ENCODE data around the gene RETN. TPM values are rescaled to one million over a fixed set of nuclear protein-coding genes. Genes with fewer than 3 reads are reported as not detected.
A peak's percentile ranks its signal among the peaks of the same experiment; 100 is the strongest.

The RETN gene
- total RNA-seq, 2 experiments from 2014 or later, result not detected

DNA sequence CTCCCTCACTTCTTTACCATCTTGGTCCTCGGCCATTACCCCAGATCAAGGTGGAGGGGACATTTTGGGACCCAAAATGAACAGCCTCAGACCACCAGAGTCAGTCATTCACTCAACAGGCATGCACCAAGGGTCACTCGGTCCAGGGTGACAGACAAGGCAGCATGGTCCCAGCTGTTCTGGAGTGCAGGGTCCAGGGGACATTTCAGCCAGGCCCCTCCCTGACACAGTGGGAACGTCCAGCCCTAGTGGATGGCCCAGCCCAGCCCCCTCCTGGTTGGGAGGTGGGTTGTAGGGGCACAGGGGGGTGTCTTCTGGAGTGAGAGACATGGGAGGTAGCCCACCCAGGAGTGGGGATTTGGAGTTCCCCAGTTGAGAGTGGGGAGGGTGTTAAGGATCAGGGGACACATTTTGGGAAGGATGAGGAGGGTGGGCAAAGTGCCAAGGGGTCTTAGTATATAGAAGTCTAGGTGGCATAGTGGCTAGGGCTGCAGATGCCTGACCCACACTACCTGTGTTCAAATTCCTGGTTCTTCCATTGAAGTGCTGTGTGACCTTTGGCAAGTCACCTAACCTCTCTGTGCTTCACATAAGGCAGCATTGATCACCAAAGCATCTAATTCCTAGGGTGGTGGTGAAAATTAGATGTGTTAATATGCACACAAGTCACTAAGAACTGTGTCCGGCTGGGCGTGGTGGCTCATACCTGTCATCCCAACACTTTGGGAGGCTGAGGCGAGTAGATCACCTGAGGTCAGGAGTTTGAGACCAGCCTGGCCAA, 35.6 kb downstream of the RETN start:
- ATAC-seq, result no peak
- Mint-ChIP-seq H3K4me1 (peaks cover 21% of the 10 kb centered on the region), H3K27me3 (peaks cover 17% of the 10 kb centered on the region), H3K9me3 (ENCODE audit: low read depth) (no peaks in the 10 kb centered on the region), H3K27ac (no peak overlapping the region), H3K4me3 (no peak overlapping the region), H3K36me3 (no peaks in the 10 kb centered on the region)
- no peak for DNase-seq
- CTCF ChIA-PET, result interaction anchor here (1.3 kb wide), 1 partner anchor 24 kb away, joined by 8 read pairs; the partner anchor contains the start of gene TRAPPC5

DNA sequence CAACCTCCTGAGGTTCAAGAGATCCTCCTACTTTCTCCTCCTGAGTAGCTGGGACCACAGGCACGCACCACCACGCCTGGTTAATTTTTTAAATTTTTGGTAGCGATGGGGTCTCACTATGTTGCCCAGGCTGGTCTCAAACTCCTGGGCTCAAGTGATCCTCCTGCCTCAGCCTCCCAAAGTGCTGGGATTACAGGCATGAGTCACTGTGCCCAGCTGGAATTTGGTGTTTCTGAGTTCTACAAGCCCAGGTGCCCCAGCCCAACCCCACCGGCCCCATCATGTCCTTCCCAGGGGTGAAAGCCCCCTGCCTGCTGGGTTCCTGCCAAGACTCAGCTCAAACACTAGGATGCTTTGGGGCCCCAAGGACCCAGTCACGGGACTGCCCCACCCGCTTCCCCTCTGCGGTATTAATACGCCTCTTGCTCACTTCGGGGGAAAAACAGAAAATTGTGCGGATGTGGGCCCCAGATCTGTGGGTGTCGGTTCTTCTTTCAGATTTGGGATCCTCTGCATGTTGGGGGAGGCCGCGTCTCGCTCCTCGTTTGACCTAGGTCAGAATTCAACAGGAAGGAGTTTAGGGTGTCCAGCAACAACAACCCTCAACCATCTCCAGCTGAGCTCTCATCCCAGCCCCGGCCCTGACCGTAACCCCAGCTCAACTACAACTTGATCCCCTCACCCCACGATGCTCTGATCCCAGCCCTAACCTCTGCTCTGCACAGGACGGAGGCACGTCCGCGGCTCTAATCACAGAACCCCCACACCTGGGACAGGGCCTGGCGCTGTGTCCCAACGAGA, 36.7 kb downstream of the RETN start:
- CTCF ChIA-PET, result interaction anchor here (1.3 kb wide), 1 partner anchor 25 kb away, joined by 8 read pairs; the partner anchor contains the start of gene TRAPPC5
- H3K4me3 Mint-ChIP-seq, result peak overlapping the region; percentile 49
- H3K4me1 Mint-ChIP-seq, result peaks cover 19% of the 10 kb centered on the region
- H3K9me3 Mint-ChIP-seq (ENCODE audit: low read depth), result no peaks in the 10 kb centered on the region
- ATAC-seq (peak; percentile 89), DNase-seq (peak; percentile 87)
- H3K36me3 Mint-ChIP-seq, result no peaks in the 10 kb centered on the region
- peak overlapping the region; percentile 83 for H3K27ac Mint-ChIP-seq
- peaks cover 13% of the 10 kb centered on the region for H3K27me3 Mint-ChIP-seq

DNA sequence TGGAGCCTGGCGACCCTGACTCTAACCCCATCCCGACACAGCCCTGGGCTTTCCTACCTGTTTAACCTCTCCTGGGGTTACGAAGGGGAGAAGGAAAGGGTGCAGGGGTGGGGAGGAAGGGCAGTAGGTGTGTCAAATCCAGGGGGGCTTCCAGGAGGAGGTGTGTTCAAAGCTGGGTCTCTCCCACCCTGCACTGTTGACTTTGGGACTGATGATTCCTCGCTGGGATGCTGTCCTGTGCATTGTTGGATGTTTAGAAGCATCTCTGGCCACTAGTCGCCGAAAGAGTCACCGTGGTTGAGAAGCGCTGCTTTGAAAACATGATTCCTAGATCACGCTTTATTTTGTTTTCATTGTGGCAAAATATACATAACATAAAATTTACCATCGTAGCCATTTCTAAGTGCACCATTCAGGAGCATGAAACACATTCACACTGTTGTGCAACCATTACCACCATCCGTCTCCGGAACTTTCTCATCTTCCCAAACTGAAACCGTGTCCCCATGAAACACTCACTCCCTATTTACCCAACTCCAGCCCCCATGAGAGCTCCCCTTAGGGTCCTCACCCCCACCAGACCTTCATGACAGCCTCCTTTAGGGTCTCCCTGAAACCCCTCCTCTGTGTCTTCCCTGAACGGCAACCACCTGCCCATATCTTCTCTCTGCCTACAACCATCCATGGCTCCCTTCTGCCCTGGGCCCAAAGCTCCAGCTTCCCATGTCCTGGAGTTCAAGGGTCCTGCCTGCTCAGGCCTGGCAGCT, 37.5 kb downstream of the RETN start:
- peak overlapping the region; percentile 49 for H3K4me3 Mint-ChIP-seq
- DNase-seq (no peak), ATAC-seq (no peak)
- no peak overlapping the region for H3K27ac Mint-ChIP-seq
- no peaks in the 10 kb centered on the region for H3K9me3 Mint-ChIP-seq (ENCODE audit: low read depth)
- H3K36me3 Mint-ChIP-seq, result no peaks in the 10 kb centered on the region
- peaks cover 13% of the 10 kb centered on the region for H3K27me3 Mint-ChIP-seq
- peaks cover 19% of the 10 kb centered on the region for H3K4me1 Mint-ChIP-seq
- CTCF ChIA-PET, result interaction anchor here (1.3 kb wide), 1 partner anchor 26 kb away, joined by 8 read pairs; the partner anchor contains the start of gene TRAPPC5

DNA sequence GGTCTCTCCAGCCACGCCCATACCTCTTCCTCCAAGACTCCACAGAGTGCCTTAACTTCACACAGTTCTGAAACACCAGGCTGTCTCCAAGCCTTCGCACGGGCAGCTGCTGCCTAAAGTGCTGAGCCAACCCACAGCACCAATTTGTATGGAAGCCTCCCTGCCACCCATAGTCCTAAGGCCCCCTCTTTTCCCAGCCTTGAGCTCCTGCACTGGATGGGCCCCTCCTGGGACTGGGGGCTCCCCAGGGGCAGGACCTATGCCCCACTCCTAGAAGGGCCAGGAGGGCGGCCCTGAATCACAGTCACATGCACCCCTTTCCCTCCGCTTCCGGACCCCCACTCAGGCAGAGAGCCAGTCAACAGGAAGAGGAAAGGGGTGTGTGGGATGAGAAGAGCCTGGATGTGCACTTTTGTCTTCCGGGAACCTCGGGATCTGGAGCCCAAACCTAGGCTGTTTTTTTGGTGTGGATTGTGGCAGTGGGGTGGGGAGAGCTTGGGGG, 38.2 kb downstream of the RETN start:
- ATAC-seq (no peak), DNase-seq (no peak)
- Mint-ChIP-seq H3K27ac (no peak overlapping the region), H3K4me1 (peaks cover 19% of the 10 kb centered on the region), H3K9me3 (ENCODE audit: low read depth) (no peaks in the 10 kb centered on the region), H3K4me3 (no peak overlapping the region), H3K36me3 (no peaks in the 10 kb centered on the region), H3K27me3 (peaks cover 13% of the 10 kb centered on the region)
- CTCF ChIA-PET, result interaction anchor here (0.8 kb wide), 1 partner anchor 26 kb away, joined by 5 read pairs; the partner anchor contains the start of gene TRAPPC5

DNA sequence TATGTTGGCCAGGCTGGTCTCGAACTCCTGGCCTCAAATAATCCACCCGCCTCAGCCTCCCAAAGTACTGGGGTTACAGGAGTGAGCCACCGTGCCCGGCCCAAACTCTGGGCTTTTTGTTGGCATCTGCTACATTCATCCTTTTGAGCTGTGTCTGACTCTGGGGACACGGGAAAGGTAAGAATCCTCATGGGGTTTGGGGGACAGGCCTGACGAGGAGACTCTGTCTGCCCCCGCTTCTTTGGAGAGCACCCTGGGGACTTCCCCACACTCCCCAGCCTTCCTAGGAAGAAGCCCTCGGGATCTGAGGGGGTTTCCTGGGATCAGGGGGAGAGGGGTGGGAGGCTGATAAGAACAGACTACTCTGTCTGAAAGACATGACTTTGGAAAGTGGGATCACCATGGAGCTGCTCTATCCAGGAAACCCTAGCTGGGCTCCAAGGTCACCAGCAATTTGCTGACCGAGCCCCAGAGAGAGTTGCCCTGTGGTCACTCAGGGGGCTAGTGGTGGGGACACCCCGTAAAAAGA, 41.1 kb downstream of the RETN start:
- CTCF ChIA-PET, result no interaction called here
- Mint-ChIP-seq H3K27ac (no peak overlapping the region), H3K36me3 (no peaks in the 10 kb centered on the region)

DNA sequence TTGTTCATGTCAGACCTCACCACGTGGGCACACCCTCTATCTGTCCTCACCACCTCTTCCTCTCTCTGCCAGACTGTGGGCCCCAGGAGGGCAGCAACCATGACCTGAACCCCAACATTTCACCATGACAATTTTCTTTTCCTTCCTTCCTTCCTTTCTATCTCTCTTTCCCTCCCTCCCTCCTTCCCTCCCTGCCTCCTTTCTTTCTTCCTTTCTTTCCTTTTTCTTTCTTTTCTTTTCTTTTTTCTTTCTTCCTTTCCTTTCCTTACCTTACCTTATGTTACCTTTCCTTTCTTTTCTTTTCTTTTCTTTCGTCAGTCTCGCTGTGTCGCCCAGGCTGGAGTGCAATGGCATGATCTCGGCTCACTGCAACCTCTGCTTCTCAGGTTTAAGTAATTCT, 41.8 kb downstream of the RETN start:
- DNase-seq (no peak), ATAC-seq (no peak)
- Mint-ChIP-seq H3K36me3 (no peaks in the 10 kb centered on the region), H3K4me3 (no peak overlapping the region), H3K9me3 (ENCODE audit: low read depth) (no peaks in the 10 kb centered on the region), H3K4me1 (peaks cover 19% of the 10 kb centered on the region), H3K27ac (no peak overlapping the region), H3K27me3 (peaks cover 11% of the 10 kb centered on the region)
- CTCF ChIA-PET, result no interaction called here

More for the DNA sequence above, 41.1 kb downstream of the RETN start:
- ATAC-seq (no peak), DNase-seq (no peak)
- Mint-ChIP-seq H3K27me3 (peaks cover 11% of the 10 kb centered on the region), H3K4me3 (no peak overlapping the region), H3K4me1 (peaks cover 23% of the 10 kb centered on the region), H3K9me3 (ENCODE audit: low read depth) (no peaks in the 10 kb centered on the region)

DNA sequence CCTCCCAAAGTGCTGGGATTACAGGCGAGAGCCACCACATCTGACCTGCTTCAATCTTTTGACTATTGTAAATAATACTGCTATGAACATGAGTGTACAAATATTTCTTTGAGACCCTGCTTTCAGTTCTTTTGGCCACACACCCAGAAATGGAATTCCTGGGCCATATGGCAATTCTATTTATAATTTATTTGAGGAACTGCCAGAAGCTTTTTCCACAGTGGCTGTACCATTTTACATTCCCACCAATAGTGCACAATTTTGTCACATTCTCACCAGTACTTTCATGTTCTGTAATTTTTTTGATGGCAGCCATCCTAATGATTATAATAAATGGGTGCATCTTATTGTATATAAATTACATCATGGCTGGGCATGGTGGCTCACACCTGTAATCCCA, 46.8 kb downstream of the RETN start:
- Mint-ChIP-seq H3K4me3 (no peak overlapping the region), H3K27ac (no peak overlapping the region), H3K36me3 (no peaks in the 10 kb centered on the region), H3K9me3 (ENCODE audit: low read depth) (peaks cover 4% of the 10 kb centered on the region), H3K27me3 (no peaks in the 10 kb centered on the region), H3K4me1 (peaks cover 8% of the 10 kb centered on the region)
- CTCF ChIA-PET, result no interaction called here
- ATAC-seq, result no peak
- DNase-seq, result no peak

DNA sequence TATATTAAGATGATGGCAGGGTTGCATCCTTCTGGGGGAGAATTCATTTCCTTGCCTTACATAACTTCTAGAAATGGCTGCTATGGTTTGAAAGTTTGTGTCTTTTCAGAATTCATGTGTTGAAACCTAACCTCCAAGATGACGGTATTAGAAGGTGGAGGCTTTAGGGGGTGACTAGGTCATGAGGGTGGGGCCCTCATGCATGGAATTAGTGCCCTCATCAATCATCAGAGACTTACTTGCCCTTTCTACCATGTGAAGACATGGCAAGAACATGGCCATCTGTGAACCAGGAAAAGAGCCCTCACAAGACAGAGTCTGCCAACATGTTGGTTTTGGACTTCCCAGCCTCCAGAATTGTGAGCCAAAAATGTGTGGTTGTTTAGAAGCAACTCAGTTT, 47.9 kb downstream of the RETN start:
- Mint-ChIP-seq H3K36me3 (no peaks in the 10 kb centered on the region), H3K9me3 (ENCODE audit: low read depth) (peaks cover 4% of the 10 kb centered on the region), H3K27ac (no peak overlapping the region), H3K27me3 (no peaks in the 10 kb centered on the region), H3K4me1 (peaks cover 8% of the 10 kb centered on the region), H3K4me3 (no peak overlapping the region)
- no peak for ATAC-seq
- DNase-seq, result no peak
- CTCF ChIA-PET, result no interaction called here

DNA sequence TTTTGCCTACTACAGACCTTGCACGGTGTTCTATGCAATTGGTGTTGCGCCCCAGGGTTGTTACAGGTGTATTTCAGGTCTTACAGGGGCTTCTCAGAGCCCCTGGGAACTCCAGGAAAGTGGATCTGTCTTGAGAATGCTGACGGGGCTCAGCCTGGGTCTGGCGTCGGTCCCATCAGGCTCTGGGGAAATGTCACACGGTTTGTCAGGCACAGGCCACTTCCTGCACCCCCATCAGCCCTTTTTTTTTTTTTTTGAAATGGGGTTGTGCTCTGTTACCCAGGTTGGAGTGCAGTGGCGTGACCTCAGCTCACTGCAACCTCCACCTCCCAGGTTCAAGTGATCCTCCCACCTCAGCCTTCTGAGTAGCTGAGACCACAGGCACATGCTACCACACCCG, 49.8 kb downstream of the RETN start:
- Mint-ChIP-seq H3K36me3 (no peaks in the 10 kb centered on the region), H3K4me3 (no peak overlapping the region), H3K27ac (no peak overlapping the region), H3K4me1 (peaks cover 8% of the 10 kb centered on the region), H3K9me3 (ENCODE audit: low read depth) (peaks cover 4% of the 10 kb centered on the region), H3K27me3 (no peaks in the 10 kb centered on the region)
- DNase-seq (no peak), ATAC-seq (no peak)
- CTCF ChIA-PET, result no interaction called here

Other genes starting within 250 kb of the RETN start
- 1 to 10 TPM in 1 of 2 experiments, under 1 TPM in 1; 0.58 to 1.9 TPM for gene PEX11G, start 180.0 kb upstream of the RETN start, total RNA-seq
- gene ZNF358, start 152.9 kb upstream of the RETN start, total RNA-seq, result 10 to 100 TPM in 1 of 2 experiments, 1 to 10 TPM in 1; 8.9 to 11.3 TPM
- 10 to 100 TPM; 15.8 to 20.7 TPM for gene MCOLN1, start 146.4 kb upstream of the RETN start, total RNA-seq
- gene PNPLA6, start 133.3 kb upstream of the RETN start, total RNA-seq, result 100 to 1,000 TPM; 160 to 184 TPM
- under 1 TPM; 0.15 to 0.30 TPM for gene CAMSAP3, start 73.2 kb upstream of the RETN start, total RNA-seq
- gene XAB2, start 39.5 kb upstream of the RETN start, total RNA-seq, result 10 to 100 TPM; 43.7 to 51.5 TPM
- 100 to 1,000 TPM; 132 to 163 TPM for gene PET100, start 39.3 kb upstream of the RETN start, total RNA-seq
- gene PCP2, start 35.3 kb upstream of the RETN start, total RNA-seq, result under 1 TPM; 0.56 to 0.99 TPM
- 100 to 1,000 TPM; 132 to 158 TPM for gene STXBP2, start 31.9 kb upstream of the RETN start, total RNA-seq
- gene MCEMP1, start 8.0 kb downstream of the RETN start, total RNA-seq, result not detected
- gene TRAPPC5, start 11.8 kb downstream of the RETN start, total RNA-seq, result 10 to 100 TPM; 80.1 to 91.0 TPM
- gene FCER2, start 33.1 kb downstream of the RETN start, total RNA-seq, result under 1 TPM in 1 of 2 experiments, not detected in 1; 0.23 TPM
- not detected for gene CLEC4G, start 63.1 kb downstream of the RETN start, total RNA-seq
- gene CD209, start 78.5 kb downstream of the RETN start, total RNA-seq, result not detected
- gene CLEC4M, start 94.2 kb downstream of the RETN start, total RNA-seq, result not detected
- 1 to 10 TPM; 6.0 to 6.1 TPM for gene EVI5L, start 161.2 kb downstream of the RETN start, total RNA-seq
- under 1 TPM in 1 of 2 experiments, not detected in 1; 0.06 TPM for gene PRR36, start 205.3 kb downstream of the RETN start, total RNA-seq
- gene LRRC8E, start 219.5 kb downstream of the RETN start, total RNA-seq, result not detected
- 10 to 100 TPM; 38.0 to 41.6 TPM for gene MAP2K7, start 234.8 kb downstream of the RETN start, total RNA-seq
- 1 to 10 TPM; 7.7 to 9.1 TPM for gene TGFBR3L, start 245.8 kb downstream of the RETN start, total RNA-seq

All from activated CD8-positive, alpha-beta memory T cell treated with anti-CD3 and anti-CD28 coated beads, Interleukin-2, amount 10 ng/mL, durations not matched to agents 7 days and 5 days (primary cell).